ENCODE measurements around the gene SMAD3.

- TF ChIP-seq CTCF (IDR thresholded peaks at IDR 0.05; ENCODE audit: low read depth, low read length, missing input control), result no peak
- peak; percentile 74 for TF ChIP-seq ATF3 (IDR thresholded peaks at IDR 0.05)
- TF ChIP-seq RXRA (IDR thresholded peaks at IDR 0.05), result peak; percentile 62 to 75
Measured at GRCh38 chr15:67048281-67049279, 16.8 kb upstream of the SMAD3 start.

All from liver (tissue), 3 donors.